Measurements from ENCODE around the gene TRAPPC8. TPM values are rescaled to one million over a fixed set of nuclear protein-coding genes. Genes with fewer than 3 reads are reported as not detected.

TRAPPC8 gene
- total RNA-seq, 2 donors from 2014 or later = 43.1 to 49.2 TPM

DNA sequence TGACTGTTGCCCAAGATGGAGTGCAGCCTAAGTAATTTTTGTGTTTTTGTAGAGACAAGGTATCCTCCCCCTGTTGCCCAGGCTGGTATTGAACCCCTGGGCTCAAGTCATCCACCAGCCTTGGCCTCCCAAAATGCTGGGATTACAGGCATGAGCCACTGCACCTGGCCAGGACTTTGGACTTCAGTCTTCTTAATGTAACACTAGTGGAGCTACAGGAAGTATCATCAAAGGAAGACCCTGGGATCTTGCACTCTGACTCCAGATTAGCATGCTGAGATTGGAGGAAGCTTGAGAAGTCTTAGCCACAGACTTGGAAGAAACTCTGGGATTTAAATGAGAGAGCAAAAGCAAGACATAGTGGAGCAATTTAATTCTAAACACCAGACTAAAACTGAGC, 37.9 kb upstream of the TRAPPC8 start:
- Histone ChIP-seq H3K4me3 (no peak overlapping the region), H3K9ac (ENCODE audit: low read depth in 2 of 2, low read length in 2 of 2) (no peak overlapping the region), H3K9me3 (no peaks in the 10 kb centered on the region), H3K36me3 (no peaks in the 10 kb centered on the region), H3K27me3 (no peaks in the 10 kb centered on the region), H3K4me1 (no peaks in the 10 kb centered on the region), H3K27ac (no peak overlapping the region)
- TF ChIP-seq CTCF (IDR thresholded peaks at IDR 0.05) = no peak
- intact Hi-C loops (cut with DNase I) = no loop called here
- DNase-seq = no peak

DNA sequence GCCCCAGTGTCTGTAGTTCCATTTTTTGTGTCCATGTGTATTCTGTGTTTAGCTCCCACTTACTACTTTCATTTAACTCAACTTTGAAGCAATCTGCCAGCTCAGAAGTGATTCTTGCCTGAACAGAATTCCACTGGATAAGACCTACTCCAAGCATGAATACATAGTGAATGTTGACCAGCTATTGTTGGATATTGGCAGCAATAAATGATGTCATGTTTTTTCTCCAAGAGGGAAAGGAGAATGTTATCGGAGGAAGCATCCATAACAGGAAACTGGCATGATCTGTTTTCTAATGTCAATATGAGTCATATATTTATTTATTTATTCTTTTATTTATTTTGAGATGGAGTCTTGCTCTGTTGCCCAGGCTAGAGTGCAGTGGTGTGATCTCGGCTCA, 36.8 kb upstream of the TRAPPC8 start:
- no peaks in the 10 kb centered on the region for H3K36me3 ChIP-seq
- intact Hi-C loops (cut with DNase I) = loop anchor here (5.0 kb wide), 1 partner anchor 232 kb away; no protein-coding TSS in a partner anchor
- no peak for DNase-seq
- H3K4me1 ChIP-seq = no peaks in the 10 kb centered on the region
- H3K27me3 ChIP-seq = no peaks in the 10 kb centered on the region
- TF ChIP-seq CTCF (IDR thresholded peaks at IDR 0.05) = no peak
- no peak overlapping the region for H3K4me3 ChIP-seq
- H3K9me3 ChIP-seq = no peaks in the 10 kb centered on the region
- no peak overlapping the region for H3K9ac ChIP-seq (ENCODE audit: low read depth in 2 of 2, low read length in 2 of 2)
- H3K27ac ChIP-seq = no peak overlapping the region

GRCh38 chr18:31978616-31979015, 35.7 kb upstream of the TRAPPC8 start:
- no peak for TF ChIP-seq CTCF (IDR thresholded peaks at IDR 0.05)
- Histone ChIP-seq H3K27ac (no peak overlapping the region), H3K36me3 (no peaks in the 10 kb centered on the region), H3K27me3 (no peaks in the 10 kb centered on the region), H3K9me3 (no peaks in the 10 kb centered on the region), H3K4me1 (no peaks in the 10 kb centered on the region), H3K9ac (ENCODE audit: low read depth in 2 of 2, low read length in 2 of 2) (no peak overlapping the region), H3K4me3 (no peak overlapping the region)
- intact Hi-C loops (cut with DNase I) = loop anchor here (5.0 kb wide), 1 partner anchor 231 kb away; no protein-coding TSS in a partner anchor
- no peak for DNase-seq

GRCh38 chr18:31977270-31977872, 34.4 kb upstream of the TRAPPC8 start:
- Histone ChIP-seq H3K27ac (no peak overlapping the region), H3K36me3 (no peaks in the 10 kb centered on the region), H3K9ac (ENCODE audit: low read depth in 2 of 2, low read length in 2 of 2) (no peak overlapping the region), H3K9me3 (no peaks in the 10 kb centered on the region), H3K4me3 (no peak overlapping the region), H3K4me1 (no peaks in the 10 kb centered on the region), H3K27me3 (no peaks in the 10 kb centered on the region)
- DNase-seq = peak; percentile 33
- TF ChIP-seq CTCF (IDR thresholded peaks at IDR 0.05) = peak; percentile 52
- intact Hi-C loops (cut with DNase I) = loop anchor here (5.0 kb wide), 1 partner anchor 230 kb away; no protein-coding TSS in a partner anchor

DNA sequence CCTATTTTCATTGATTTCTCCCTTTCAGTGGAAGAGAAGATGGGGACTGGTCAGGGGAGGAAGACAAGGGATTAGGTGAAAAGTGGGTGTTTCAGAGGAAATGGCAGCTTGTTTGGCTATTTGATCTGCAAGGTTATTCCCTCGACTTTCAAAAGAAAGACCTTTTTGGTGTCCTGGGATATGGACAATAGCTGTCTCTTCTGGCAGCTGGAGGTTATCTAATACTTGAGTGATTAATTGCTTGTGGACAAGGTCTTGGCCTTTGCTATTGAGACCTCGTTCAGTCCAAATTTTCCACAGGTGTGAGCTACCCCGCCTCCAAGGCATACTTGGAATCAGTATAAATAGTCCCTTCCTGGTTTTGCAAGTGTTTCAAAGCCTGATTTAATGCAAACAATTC, 33.3 kb upstream of the TRAPPC8 start:
- Histone ChIP-seq H3K9me3 (no peaks in the 10 kb centered on the region), H3K4me3 (no peak overlapping the region), H3K4me1 (no peaks in the 10 kb centered on the region), H3K27ac (no peak overlapping the region), H3K9ac (ENCODE audit: low read depth in 2 of 2, low read length in 2 of 2) (no peak overlapping the region), H3K36me3 (no peaks in the 10 kb centered on the region), H3K27me3 (no peaks in the 10 kb centered on the region)
- no peak for TF ChIP-seq CTCF (IDR thresholded peaks at IDR 0.05)
- no peak for DNase-seq
- intact Hi-C loops (cut with DNase I) = loop anchor here (5.0 kb wide), 1 partner anchor 229 kb away; no protein-coding TSS in a partner anchor
